Mononuclear cell (primary cell): ENCODE measurements around the gene KRT33B. TPM values are rescaled to one million over a fixed set of nuclear protein-coding genes. Genes with fewer than 3 reads are reported as not detected.

Source experiments
- total RNA-seq: library from RNA; depleted of rRNA; stranded (reverse); fragments of >200 nt; gene quantifications from one replicate; pipeline ENCODE4 v1.2.3, GENCODE V29; 2012

Gene KRT33B
- total RNA-seq, 1 donor: not detected

Other genes starting within 250 kb of the KRT33B start
- not detected for gene KRTAP4-12, start 245.6 kb downstream of the KRT33B start, total RNA-seq
- not detected for gene KRTAP4-6, start 229.3 kb downstream of the KRT33B start, total RNA-seq
- gene KRTAP4-5, start 220.0 kb downstream of the KRT33B start, total RNA-seq: not detected
- not detected for gene KRTAP4-4, start 209.1 kb downstream of the KRT33B start, total RNA-seq
- gene KRTAP4-3, start 201.6 kb downstream of the KRT33B start, total RNA-seq: not detected
- not detected for gene KRTAP4-2, start 191.6 kb downstream of the KRT33B start, total RNA-seq
- not detected for gene KRTAP4-1, start 184.9 kb downstream of the KRT33B start, total RNA-seq
- gene KRTAP9-1, start 179.9 kb downstream of the KRT33B start, total RNA-seq: not detected
- gene KRTAP9-2, start 143.2 kb downstream of the KRT33B start, total RNA-seq: not detected
- not detected for gene KRTAP9-3, start 137.4 kb downstream of the KRT33B start, total RNA-seq
- gene KRTAP9-8, start 131.8 kb downstream of the KRT33B start, total RNA-seq: not detected
- not detected for gene KRTAP9-4, start 120.1 kb downstream of the KRT33B start, total RNA-seq
- gene KRTAP9-9, start 114.4 kb downstream of the KRT33B start, total RNA-seq: not detected
- not detected for gene KRTAP9-6, start 104.4 kb downstream of the KRT33B start, total RNA-seq
- gene KRTAP9-7, start 94.1 kb downstream of the KRT33B start, total RNA-seq: not detected
- gene KRTAP29-1, start 67.0 kb downstream of the KRT33B start, total RNA-seq: not detected
- 0.21 TPM for gene KRTAP16-1, start 60.5 kb downstream of the KRT33B start, total RNA-seq
- gene KRTAP17-1, start 54.1 kb downstream of the KRT33B start, total RNA-seq: not detected
- not detected for gene KRT33A, start 19.0 kb downstream of the KRT33B start, total RNA-seq
- 0.10 TPM for gene KRT34, start 12.5 kb upstream of the KRT33B start, total RNA-seq
- not detected for gene KRT31, start 27.8 kb upstream of the KRT33B start, total RNA-seq
- not detected for gene KRT37, start 54.8 kb upstream of the KRT33B start, total RNA-seq
- gene KRT38, start 71.2 kb upstream of the KRT33B start, total RNA-seq: not detected
- gene KRT32, start 97.6 kb upstream of the KRT33B start, total RNA-seq: not detected
- gene KRT35, start 111.3 kb upstream of the KRT33B start, total RNA-seq: not detected
- not detected for gene KRT36, start 120.1 kb upstream of the KRT33B start, total RNA-seq
- 0.73 TPM for gene KRT13, start 135.8 kb upstream of the KRT33B start, total RNA-seq
- not detected for gene KRT15, start 149.1 kb upstream of the KRT33B start, total RNA-seq
- 0.21 TPM for gene KRT19, start 158.5 kb upstream of the KRT33B start, total RNA-seq
- 0.10 TPM for gene KRT9, start 202.2 kb upstream of the KRT33B start, total RNA-seq
- gene KRT14, start 217.1 kb upstream of the KRT33B start, total RNA-seq: not detected
- not detected for gene KRT16, start 243.0 kb upstream of the KRT33B start, total RNA-seq